ENCODE data around the gene FYCO1.

Gene FYCO1

GRCh38 chr3:45959201-45959600 is 36.4 kb downstream of the FYCO1 start:
- no peak for DNase-seq

GRCh38 chr3:45958321-45958791 is 37.3 kb downstream of the FYCO1 start:
- no peak for DNase-seq

- no peak for DNase-seq
Measured at GRCh38 chr3:45957586-45957985, 38.0 kb downstream of the FYCO1 start.

- DNase-seq, result no peak
Measured at GRCh38 chr3:45955706-45956105, 39.9 kb downstream of the FYCO1 start.

GRCh38 chr3:45955017-45955647 is 40.5 kb downstream of the FYCO1 start:
- DNase-seq, result no peak

- no peak for DNase-seq
Measured at GRCh38 chr3:45954306-45954705, 41.3 kb downstream of the FYCO1 start.

GRCh38 chr3:45953536-45953935 is 42.1 kb downstream of the FYCO1 start:
- no peak for DNase-seq

- no peak for DNase-seq
Measured at GRCh38 chr3:45952456-45952855, 43.2 kb downstream of the FYCO1 start.

- DNase-seq, result no peak
Measured at GRCh38 chr3:45951946-45952345, 43.7 kb downstream of the FYCO1 start.

- DNase-seq, result peak; percentile 64
Measured at GRCh38 chr3:45950686-45951600, 44.7 kb downstream of the FYCO1 start.

GRCh38 chr3:45950131-45950530 is 45.5 kb downstream of the FYCO1 start:
- no peak for DNase-seq

GRCh38 chr3:45949432-45949831 is 46.2 kb downstream of the FYCO1 start:
- DNase-seq, result no peak

GRCh38 chr3:45948881-45949280 is 46.7 kb downstream of the FYCO1 start:
- DNase-seq, result no peak

GRCh38 chr3:45948311-45948781 is 47.3 kb downstream of the FYCO1 start:
- no peak for DNase-seq

GRCh38 chr3:45947361-45947760 is 48.3 kb downstream of the FYCO1 start:
- no peak for DNase-seq

- no peak for DNase-seq
Measured at GRCh38 chr3:45946875-45947274, 48.7 kb downstream of the FYCO1 start.

GRCh38 chr3:45946307-45946706 is 49.3 kb downstream of the FYCO1 start:
- DNase-seq, result no peak

GRCh38 chr3:45944830-45945620 is 50.6 kb downstream of the FYCO1 start:
- DNase-seq, result peak; percentile 52

- DNase-seq, result peak; percentile 57
Measured at GRCh38 chr3:45943207-45943846, 52.3 kb downstream of the FYCO1 start, which contains the start of gene CXCR6. CXCR6 (plus strand) TSS chr3:45943464; CDS start chr3:45946482, 3,018 bp downstream.

GRCh38 chr3:45942051-45942825 is 53.4 kb downstream of the FYCO1 start:
- DNase-seq, result no peak

GRCh38 chr3:45940781-45941365 is 54.8 kb downstream of the FYCO1 start:
- no peak for DNase-seq
